AG10803 (cell line): Measurements from ENCODE around the gene TMEM132D.

Experiments
- DNase-seq: peaks from one replicate; pipeline ENCODE4 v3.0.0; 2010; ENCODE audit warnings: low read depth
- H3K4me3 ChIP-seq: 2 replicates; pipeline ENCODE4 v1.5.1; 2011; ENCODE audit warnings: mild to moderate bottlenecking, low read length, control low read depth
- CTCF ChIP-seq: conservative IDR thresholded peaks from 2 replicates; pipeline ENCODE4 v1.5.1; 2011; ENCODE audit warnings: mild to moderate bottlenecking, low read length, control low read depth, inconsistent platforms

The TMEM132D gene

GRCh38 chr12:129696405-129696804, 207.4 kb downstream of the TMEM132D start:
- H3K4me3 ChIP-seq, result no peak overlapping the region
- TF ChIP-seq CTCF, result no peak
- DNase-seq, result no peak

- no peak overlapping the region for H3K4me3 ChIP-seq
- TF ChIP-seq CTCF, result no peak
- DNase-seq, result no peak
These were observed 210.1 kb downstream of the TMEM132D start for GRCh38 chr12:129693731-129694130.

- no peak for TF ChIP-seq CTCF
- no peak for DNase-seq
- H3K4me3 ChIP-seq, result no peak overlapping the region
These were observed 216.1 kb downstream of the TMEM132D start for GRCh38 chr12:129687731-129688130.

- DNase-seq, result no peak
- no peak overlapping the region for H3K4me3 ChIP-seq
- no peak for TF ChIP-seq CTCF
These were observed 222.0 kb downstream of the TMEM132D start for GRCh38 chr12:129681830-129682229.

GRCh38 chr12:129681151-129681550, 222.7 kb downstream of the TMEM132D start:
- no peak for TF ChIP-seq CTCF
- no peak for DNase-seq
- no peak overlapping the region for H3K4me3 ChIP-seq

GRCh38 chr12:129676411-129676810, 227.4 kb downstream of the TMEM132D start:
- DNase-seq, result no peak
- TF ChIP-seq CTCF, result no peak
- no peak overlapping the region for H3K4me3 ChIP-seq

- no peak overlapping the region for H3K4me3 ChIP-seq
- DNase-seq, result no peak
- TF ChIP-seq CTCF, result no peak
These were observed 227.9 kb downstream of the TMEM132D start for GRCh38 chr12:129675947-129676346.
